Stimulated activated CD4-positive, alpha-beta T cell treated with anti-CD3 and anti-CD28 coated beads, TNF-alpha, amount 100 ng/mL, for 1 hour (primary cell): ENCODE results near the gene PALM3.
A peak's percentile ranks its signal among the peaks of the same experiment; 100 is the strongest.
"Not testable (repeated sequence)": the region's sequence is repeated elsewhere in the genome, so short reads cannot be mapped to it uniquely, and the experiment has no call there.

Experiments
- DNase-seq, 3 donors: peaks; one replicate each; pipeline ENCODE4 v3.0.0-alpha.2; 2020; ENCODE audit warnings: low read depth in 3 of 3, low spot score in 1 of 3

The PALM3 gene

DNA sequence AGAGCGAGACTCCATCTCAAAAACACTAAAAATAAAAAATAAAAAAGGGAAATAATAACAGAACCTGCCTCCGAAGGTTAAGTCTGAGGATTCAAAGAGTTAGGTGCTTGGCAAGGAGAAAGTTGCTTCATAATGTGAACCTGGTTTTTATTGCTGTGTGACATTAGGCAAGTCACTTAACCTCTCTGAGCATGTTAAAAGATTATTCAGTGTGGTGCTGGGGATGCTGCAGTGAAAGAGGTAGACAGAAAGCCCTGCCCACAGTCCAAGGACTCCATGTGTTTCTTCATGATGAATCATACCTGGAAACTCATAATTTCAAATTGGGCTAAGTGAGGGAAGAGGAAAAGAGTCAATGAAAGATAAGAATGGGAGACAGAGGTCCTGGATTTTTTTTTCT is 27.9 kb downstream of the PALM3 start:
- no peak for DNase-seq

DNA sequence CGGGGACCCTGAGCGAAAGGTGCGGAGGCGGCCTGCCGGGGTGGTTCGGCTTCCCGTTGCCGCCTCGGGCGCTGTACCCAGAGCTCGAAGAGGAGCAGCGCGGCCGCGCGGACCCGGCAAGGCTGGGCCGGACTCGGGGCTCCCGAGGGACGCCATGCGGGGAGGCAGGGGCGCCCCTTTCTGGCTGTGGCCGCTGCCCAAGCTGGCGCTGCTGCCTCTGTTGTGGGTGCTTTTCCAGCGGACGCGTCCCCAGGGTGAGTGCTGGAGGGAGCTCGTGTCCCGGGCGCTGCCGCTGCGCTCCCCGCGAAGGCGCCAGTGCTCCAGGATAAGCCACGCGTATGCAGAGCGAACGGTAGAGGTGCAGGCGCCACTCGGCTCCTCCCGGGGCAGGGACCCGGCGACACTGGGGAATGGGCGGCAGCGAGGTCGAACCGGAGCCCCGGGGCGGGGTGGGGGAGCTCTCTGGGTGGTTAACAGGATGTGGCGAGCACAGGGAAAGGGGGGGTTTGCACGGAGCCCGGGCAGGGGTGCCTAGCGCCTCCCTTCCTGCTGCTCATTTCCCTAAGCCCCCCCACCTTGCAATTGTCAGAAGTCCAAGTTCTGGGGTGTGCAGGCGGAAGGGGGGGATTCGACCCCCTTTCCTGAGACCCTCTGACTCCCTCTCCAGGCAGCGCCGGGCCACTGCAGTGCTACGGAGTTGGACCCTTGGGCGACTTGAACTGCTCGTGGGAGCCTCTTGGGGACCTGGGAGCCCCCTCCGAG is 30.0 kb downstream of the PALM3 start, which contains the start of gene IL27RA:
IL27RA (plus strand) TSS at position 44 of the 762 bp plus-strand sequence; CDS start at position 155, 111 bp downstream.
- peak; percentile 64 to 74 (median 66) for DNase-seq

DNA sequence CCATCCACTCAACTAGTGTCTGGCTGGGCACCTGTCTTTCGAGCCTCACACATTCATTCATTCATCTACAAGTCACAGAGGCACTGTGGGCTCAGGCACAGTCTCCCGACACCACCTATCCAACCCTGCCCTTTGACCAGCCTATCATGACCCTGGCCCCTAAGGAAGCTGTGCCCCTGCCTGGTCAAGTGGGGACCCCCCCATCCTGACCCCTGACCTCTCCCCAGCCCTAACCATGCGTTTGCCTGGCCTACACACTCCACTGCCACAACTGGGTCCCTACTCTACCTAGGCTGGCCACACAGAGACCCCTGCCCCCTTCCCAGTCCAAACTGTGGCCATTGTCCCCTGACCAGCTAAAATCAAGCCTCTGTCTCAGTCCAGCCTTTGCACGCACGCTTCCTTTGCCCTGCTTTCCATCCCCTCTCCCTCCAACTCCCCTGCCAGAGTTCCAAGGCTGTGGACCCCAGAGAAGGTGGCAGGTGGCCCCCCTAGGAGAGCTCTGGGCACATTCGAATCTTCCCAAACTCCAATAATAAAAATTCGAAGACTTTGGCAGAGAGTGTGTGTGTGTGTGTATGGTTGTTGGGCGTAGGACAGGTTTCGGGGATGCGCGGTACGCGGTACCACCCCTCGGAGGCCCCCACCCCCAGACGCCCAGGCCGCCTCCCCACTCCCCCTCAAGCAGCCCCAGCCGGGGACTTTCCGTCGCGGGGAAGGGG is 30.7 kb downstream of the PALM3 start:
- peak in 2 of 3 donors; percentile 67 to 80 for DNase-seq

DNA sequence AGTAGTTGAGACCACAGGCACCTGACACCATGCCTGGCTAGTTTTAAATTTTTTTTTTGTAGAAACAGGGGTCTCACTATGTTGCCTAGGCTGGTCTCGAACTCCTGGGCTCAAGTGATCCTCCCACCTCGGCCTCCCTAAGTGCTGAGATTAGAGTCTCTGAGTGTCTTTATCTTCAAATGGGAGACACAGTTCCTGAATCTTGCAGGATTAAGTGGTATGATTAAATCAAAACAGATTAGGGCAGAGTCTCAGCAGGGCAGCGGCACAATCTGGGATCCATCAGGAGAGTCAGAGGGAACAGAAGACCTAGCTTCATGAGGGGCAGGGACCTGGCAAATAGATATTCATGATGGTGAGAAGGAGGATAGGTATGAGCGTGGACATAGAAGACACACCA is 33.0 kb downstream of the PALM3 start:
- DNase-seq: no peak

DNA sequence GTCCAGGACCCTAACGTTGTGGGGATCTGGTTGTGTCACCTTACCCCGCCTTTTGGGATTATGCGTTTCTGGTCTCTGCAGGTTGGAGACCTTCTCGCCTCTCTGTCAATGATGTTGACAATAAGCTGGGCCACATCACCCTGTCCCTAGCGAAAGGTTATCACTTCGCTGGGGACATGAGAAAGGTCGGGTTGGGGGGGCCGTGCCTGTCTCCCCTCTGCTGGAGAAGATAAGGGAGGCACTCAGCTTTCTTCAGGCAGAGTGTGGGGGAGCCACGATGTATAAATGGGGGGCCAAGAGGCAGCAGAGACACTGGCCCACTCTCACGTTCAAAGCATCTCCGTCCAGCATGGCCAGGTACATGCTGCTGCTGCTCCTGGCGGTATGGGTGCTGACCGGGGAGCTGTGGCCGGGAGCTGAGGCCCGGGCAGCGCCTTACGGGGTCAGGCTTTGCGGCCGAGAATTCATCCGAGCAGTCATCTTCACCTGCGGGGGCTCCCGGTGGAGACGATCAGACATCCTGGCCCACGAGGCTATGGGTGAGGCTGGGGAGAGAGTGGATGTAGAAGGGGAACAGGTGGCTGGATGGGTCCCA is 33.9 kb downstream of the PALM3 start, which contains the start of gene RLN3:
RLN3 (plus strand) TSS at position 293 of the 595 bp plus-strand sequence; CDS start at position 350, 57 bp downstream.
- no peak for DNase-seq

DNA sequence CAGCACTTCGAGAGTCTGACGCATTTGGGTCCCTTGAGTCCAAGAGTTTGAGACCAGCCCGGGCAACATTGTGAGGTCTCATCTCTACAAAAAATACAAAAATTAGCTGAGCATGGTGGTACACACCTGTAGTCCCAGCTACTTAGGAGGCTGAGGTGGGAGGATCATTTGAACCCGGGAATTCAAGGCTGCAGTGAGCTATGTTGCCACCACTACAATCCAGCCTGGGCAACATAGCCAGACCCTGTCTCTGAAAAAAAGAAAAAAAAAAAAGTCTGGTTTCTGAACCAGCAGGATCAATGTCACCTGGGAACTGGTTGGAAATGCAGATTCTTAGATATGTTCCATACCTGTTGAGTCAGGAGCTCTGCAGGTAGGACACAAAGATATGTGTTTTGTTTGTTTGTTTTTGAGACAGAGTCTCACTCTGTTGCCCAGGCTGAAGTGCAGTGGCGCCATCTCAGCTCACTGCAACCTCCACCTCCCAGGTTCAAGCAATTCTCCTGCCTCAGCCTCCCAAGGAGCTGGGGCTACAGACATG is 35.2 kb downstream of the PALM3 start:
- DNase-seq: not testable (repeated sequence)

DNA sequence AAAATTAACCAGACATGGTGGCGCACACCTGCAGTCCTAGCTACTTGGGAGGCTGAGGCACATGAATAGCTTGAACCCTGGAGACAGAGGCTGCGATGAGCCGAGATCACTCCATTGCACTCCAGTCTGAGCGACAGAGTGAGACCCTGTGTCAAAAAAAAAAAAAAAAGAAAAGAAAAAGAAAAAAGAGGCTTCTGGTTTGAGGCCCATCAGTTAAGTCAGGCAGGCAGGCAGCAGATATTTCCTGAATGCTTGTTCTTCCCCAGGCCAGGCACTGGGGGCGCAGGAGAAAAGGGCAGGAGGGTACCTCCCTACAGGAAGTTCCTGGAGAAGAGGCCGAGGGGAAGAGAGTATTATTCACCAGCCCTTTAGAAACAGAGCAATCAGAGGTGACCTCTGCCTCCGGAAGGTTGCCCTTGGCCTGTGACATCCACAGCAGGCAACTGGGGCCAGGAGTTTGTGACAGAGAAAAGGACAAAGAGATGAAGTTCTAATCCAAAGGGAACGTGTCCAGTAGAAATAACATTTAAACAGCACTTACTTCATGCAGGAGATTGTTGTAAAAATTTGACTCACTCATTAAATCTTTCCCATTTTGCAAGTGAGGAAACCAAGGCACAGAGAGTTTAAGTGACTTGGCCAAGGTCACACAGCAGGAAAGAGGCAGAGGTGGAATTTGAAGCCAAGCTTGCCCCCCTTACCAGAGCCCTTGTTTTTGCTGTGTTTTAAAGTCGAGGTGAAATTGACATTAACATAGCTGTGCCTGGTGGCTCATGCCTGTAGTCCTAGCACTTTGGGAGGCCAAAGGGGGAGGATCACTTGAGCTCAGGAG is 38.3 kb downstream of the PALM3 start:
- no peak for DNase-seq

DNA sequence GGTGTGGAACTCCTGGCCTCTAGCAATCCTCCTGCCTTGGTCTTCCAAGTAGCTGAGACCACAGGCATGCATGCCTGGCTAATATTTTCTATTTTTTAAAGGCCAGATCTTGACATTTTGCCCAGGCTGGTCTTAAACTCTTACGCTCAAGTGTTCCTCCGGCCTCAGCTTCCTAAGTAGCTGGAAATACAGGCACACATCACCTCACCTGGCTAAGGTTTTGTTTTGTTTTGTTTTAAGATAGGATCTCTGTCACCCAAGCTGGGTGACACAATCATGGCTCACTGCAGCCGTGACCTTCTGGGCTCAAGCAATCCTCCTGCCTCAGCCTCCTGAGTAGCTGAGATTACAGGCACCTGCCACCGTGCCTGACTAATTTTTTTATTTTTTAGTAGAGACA is 39.4 kb downstream of the PALM3 start:
- no peak for DNase-seq

DNA sequence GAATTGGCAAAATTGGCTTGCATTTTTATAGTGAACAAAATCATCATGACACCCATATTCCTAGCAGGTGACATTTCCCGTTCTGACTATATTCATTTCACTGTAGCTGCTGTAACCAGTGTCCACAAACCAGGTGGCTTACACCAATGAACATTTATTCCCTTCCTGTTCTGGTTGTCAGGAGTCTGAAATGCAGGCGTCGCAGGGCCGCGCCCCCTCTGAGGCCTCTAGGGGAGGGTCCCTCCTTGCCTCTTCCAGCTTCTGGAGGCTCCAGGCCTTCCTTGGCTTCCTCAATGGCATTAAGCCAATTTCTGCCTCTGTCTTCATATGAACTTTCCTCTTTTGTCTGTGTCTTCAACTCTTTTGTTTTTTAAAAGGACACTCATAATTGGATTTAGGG is 40.4 kb downstream of the PALM3 start:
- DNase-seq: no peak

DNA sequence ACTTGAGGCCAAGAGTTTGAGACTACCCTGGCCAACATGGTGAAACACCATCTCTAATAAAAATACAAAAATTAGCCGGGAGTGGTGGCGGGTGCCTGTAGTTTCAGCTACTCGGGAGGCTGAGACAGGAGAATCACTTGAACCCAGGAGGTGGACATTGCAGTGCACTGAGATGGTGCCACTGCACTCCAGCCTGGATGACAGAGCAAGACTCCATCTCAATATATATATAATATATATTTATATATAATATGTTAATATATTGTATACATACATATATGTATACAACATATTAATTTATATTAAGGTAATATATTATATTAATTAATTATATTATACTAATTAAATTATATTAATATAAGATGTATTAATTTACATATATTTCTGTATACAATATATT is 42.1 kb downstream of the PALM3 start:
- DNase-seq: not testable (repeated sequence)

DNA sequence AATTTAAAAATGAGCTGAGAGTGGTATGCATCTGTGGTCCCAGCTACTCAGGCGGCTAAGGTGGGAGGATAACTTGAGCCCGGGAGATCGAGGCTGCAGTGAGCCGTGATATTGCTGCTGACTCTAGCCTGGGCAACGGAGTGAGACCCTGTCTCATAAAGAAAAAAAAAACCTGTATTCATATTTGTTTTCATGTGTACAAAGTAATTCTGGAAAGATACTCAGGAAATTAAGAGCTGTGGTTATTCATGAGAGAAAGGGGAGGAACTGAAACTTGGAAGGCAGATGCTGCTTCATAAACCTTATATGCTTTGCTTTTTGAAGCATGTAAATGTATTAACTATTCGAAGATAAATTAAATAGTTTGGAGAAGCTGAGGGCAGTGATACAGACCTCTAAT is 42.8 kb downstream of the PALM3 start:
- no peak for DNase-seq

DNA sequence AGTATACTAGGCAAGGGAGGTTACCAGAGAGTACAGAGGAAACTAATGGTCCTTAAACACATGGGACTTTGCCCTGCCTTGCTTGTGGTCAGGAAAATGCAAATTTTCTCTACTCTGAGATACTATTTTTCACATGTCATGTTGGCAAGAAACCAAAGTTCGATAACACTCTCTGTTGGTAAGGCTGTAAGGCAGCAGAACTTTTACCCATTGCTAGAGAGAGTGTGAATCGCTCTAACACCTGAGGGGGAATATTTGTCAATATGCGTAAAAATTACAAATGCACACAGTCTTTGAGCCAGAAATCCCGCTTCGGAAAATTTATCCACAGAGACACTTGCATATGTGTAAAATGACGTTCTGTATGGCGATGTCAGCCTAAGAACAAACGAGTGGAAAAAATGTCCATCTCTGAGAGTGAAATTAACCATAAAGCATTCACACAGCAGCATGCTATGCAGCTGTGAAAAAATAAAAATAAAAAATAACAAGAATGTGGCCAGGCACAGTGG is 46.3 kb downstream of the PALM3 start:
- no peak for DNase-seq

DNA sequence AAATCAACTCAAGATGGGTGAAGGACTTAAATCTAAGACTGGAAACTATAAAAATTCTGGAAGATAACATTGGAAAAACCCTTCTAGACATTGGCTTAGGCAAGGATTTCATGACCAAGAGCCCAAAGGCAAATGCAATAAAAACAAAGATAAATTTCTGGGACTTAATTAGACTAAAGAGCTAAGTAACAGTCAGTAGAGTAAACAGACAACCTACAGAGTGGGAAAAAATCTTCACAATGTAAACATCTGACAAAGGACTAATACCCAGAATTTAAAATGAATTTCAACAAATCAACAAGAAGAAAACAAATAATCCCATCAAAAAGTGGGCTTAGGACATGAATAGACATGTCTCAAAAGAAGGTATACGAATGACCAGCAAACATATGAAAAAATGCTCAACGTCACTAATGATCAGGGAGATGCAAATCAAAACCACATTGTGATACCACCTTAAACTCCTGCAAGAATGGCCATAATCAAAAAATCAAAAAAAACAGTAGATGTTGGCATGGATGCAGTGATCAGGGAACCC is 49.4 kb downstream of the PALM3 start:
- DNase-seq: no peak

DNA sequence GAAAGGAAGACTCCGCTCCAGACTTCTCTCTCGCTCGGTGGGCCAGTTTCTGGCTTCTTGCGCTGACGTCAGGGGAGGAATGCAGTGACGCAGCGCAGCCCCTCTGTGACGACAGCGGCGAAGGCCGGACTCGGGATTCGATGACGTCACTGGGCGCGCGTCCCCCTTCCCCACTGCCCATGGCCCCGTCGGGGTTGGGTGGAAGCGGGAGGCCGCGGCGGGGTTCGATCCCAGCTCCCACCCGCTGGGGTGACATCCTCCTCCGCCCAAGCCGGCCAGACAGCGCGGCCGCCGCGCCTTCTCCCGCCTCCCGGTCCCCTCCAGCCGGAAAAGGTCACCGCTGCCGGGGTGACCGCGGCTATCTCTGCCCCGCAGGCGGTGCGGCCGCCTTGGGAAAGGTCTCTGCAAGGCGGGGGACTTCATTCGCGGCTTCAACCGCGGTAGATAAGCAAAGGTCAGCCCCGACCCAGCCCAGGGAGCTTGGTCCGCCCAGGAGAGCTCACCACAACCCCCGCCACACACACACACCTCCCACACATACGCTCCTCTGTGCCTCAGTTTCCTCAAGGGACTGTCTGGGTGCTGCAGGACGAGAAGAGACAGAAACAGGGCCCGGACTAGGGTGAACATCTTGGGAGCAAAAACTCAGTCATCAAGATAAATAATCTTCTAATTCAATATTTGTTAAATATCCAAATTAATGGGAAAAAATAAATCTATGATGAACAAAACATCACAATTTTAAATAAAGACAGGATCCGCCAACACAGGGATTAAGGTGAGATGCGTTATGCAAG is 54.9 kb downstream of the PALM3 start:
- DNase-seq: no peak

DNA sequence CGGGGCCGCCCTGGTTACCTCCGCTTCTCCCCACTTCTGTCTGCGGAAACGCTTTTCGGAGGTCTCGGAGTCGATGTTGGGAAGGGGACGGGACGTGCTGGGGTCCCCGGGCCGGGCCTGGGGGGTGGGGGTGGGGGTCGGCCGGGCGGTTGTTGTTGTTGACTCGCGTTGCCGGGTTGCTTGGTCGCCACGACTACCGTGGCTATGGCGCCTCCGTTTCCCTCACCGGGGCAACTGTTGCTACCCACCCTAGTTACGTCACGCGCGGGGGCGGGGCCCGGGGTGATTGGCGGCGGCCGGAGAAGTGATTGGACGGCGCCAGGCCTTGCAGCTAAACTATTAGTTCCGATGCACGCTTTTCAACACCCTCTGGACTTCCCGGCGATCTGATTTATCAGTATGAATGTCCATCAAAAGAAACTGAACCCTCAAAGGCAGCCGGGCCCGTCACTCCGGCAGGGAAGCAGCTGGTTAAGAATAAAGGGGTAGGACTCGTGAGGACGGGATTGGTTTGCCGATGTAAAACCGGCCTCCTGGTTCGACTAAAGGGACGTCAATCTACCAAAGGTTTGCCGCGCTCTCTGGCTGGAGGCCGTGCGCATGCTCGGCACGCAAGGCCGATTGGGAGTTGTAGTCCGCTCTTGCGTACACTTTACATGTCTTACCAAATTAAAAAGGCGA is 55.7 kb downstream of the PALM3 start, which contains the start of gene RFX1:
RFX1 (minus strand) TSS at position 236 of the 681 bp plus-strand sequence. CDS start 12,477 bp downstream, outside the sequence.
- peak; percentile 99 to 100 (median 99) for DNase-seq

DNA sequence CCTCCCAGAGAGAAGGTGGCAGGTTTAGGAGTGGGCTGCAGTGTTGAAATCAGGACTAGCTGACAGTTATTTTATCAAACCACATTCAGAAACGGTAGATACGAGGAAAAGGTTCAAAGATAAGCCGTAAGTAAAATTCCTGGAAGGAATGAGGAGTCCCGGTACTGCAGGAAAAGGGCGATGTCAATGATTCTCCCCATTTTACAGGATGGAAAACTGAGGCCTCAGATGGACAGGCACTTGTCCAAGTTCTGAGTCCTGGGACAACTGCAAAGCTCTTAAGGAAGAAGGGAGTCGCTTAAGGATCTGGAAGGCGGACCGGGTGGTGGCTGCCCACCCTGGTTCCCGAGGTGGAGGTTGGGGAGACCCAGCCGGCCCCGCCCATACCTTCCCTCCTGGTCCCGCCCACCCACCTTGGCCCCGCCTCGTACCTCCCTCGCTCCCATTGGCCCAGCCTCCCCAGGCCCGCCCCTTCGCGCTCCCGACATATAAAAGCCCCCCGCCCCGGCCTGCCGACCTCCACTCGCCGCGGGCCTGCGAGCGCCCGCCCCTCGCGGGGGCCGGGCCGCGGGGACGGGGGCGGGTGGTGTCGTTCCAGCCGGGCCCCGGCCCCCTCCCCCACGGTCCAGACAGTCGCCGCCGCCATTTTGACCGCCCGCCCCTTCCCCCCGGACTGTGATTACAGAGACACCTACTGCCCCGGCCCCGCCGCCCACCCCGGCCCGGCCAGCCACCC is 56.4 kb downstream of the PALM3 start:
- peak; percentile 88 to 91 (median 89) for DNase-seq

DNA sequence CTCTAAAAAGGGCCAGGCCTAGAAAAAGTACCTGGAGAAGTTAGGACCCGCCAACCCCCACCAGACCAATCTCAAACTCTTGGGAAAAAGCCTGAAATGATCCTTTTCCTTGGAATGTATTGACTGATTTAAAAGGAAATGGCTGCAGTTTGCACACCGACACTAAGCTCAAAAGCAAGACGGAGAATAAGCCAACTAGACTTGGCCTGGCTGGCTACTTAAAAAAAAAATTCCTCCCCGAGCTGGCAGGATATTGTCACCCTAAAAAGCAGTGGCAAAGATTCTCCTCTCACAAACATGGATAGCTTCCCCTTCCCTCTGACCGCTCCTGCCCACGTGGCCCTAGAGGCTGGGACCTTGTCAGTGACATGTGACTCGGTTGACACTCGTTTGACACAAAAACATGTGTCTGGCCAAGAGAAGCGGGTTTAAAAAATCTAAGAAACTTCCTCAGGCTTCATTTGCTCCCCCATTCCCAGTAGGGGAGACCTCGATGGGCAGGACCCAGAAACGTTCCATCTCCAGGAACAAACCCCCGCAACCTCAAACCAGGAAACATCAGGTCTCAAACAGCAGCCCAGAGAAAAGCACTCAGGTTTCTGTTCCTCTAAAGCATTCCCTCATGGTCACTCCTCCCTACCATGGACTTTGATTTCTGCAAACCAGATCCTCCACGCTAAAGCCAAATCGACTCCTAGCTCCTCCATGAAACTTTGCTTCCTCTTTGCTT is 57.1 kb downstream of the PALM3 start:
- no peak for DNase-seq
